SH-SY5Y (cell line): ENCODE results near the gene PCDHGA10.

Experiments used
- GATA2 ChIP-seq: IDR thresholded peaks from 2 replicates; pipeline ENCODE4 v1.6.1; 2011; ENCODE audit warnings: mild to moderate bottlenecking, low read depth, low read length
- GATA3 ChIP-seq: IDR thresholded peaks from 2 replicates; pipeline ENCODE4 v1.6.1; 2011; ENCODE audit warnings: low read depth, mild to moderate bottlenecking, low read length, moderate library complexity

DNA sequence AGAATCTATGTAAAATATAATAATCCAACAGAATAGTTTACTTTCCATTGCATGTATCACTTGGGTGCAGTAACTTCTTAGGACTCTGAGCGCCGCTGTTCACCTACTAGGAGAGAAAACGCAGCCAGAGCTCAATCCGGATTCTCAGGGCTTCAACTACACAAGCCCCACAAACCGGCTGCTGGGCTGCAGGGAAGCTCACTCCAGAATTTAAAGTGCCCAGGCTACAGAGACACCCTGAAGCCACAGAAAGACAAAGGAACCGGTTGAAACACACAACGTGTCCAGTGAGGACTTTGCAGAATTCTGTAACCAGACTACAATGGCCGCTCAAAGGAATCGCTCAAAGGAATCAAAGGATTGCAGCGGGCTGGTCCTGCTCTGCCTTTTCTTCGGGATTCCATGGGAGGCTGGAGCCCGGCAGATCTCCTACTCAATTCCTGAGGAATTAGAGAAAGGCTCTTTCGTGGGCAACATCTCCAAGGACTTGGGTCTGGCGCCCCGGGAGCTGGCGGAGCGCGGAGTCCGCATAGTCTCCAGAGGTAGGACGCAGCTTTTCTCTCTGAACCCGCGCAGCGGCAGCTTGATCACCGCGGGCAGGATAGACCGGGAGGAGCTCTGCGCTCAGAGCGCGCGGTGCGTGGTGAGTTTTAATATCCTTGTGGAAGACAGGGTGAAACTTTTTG lies at the start of gene PCDHGA10:
- TF ChIP-seq GATA2 (no peak), GATA3 (no peak)
